ENCODE measurements around the gene SIK3.

DNA sequence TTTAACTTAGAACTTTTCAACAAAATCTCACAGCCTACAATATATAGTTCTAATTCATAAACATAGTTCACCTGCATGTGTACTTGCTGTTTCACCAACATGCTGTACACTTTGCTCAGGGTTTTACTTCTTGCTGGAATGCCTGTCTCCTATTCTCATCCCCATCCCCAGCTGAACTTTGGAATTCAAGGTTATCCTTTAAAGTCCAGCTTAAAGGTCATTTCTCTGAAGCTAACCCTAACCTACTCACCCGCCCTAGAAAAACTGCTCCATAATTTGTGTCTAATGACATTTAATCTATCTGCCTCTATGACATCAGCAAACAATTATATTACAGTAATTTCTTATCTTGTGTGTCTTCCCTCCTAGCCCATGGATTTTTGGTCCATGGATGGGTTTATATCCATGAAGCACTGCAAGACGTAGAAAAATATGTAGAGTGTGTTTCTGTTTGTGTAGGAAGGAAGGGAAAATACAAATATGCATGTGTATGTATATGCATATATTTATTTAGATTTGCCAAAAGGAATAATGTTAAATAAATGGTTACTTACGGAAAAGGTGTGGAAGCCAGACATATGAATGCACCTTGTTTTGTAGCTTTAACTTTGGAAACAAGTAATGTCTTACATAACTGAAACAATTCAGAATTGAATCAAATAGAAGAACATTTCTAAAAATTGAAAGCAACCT, 161.3 kb downstream of the SIK3 start:
- TF ChIP-seq, protein P1, sequence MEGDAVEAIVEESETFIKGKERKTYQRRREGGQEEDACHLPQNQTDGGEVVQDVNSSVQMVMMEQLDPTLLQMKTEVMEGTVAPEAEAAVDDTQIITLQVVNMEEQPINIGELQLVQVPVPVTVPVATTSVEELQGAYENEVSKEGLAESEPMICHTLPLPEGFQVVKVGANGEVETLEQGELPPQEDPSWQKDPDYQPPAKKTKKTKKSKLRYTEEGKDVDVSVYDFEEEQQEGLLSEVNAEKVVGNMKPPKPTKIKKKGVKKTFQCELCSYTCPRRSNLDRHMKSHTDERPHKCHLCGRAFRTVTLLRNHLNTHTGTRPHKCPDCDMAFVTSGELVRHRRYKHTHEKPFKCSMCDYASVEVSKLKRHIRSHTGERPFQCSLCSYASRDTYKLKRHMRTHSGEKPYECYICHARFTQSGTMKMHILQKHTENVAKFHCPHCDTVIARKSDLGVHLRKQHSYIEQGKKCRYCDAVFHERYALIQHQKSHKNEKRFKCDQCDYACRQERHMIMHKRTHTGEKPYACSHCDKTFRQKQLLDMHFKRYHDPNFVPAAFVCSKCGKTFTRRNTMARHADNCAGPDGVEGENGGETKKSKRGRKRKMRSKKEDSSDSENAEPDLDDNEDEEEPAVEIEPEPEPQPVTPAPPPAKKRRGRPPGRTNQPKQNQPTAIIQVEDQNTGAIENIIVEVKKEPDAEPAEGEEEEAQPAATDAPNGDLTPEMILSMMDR (IDR thresholded peaks at IDR 0.05; ENCODE audit: low read length): no peak
- no peak for TF ChIP-seq EZH2phosphoT487 (IDR thresholded peaks at IDR 0.05; ENCODE audit: low read length)

Data from MM.1S (cell line).